ENCODE results near the gene KDM3A.
A peak's percentile ranks its signal among the peaks of the same experiment; 100 is the strongest.

Gene KDM3A

GRCh38 chr2:86441882-86442641 is 891 bp downstream of the KDM3A start:
- peak; percentile 26 for ATAC-seq
- TF ChIP-seq, protein P1, sequence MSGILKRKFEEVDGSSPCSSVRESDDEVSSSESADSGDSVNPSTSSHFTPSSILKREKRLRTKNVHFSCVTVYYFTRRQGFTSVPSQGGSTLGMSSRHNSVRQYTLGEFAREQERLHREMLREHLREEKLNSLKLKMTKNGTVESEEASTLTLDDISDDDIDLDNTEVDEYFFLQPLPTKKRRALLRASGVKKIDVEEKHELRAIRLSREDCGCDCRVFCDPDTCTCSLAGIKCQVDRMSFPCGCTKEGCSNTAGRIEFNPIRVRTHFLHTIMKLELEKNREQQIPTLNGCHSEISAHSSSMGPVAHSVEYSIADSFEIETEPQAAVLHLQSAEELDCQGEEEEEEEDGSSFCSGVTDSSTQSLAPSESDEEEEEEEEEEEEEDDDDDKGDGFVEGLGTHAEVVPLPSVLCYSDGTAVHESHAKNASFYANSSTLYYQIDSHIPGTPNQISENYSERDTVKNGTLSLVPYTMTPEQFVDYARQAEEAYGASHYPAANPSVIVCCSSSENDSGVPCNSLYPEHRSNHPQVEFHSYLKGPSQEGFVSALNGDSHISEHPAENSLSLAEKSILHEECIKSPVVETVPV (CRISPR knock-in tag; IDR thresholded peaks at IDR 0.05): no peak
- TF ChIP-seq GLIS3 (CRISPR knock-in tag; IDR thresholded peaks at IDR 0.05): no peak
- no peak for TF ChIP-seq ZNF565 (CRISPR knock-in tag; conservative IDR thresholded peaks at IDR 0.05; ENCODE audit: low read depth)
- TF ChIP-seq POU6F1 (CRISPR knock-in tag; IDR thresholded peaks at IDR 0.05; ENCODE audit: borderline replicate concordance, low read depth): no peak
- TF ChIP-seq ZFP3 (CRISPR knock-in tag; IDR thresholded peaks at IDR 0.05): no peak
- TF ChIP-seq CSDC2 (CRISPR knock-in tag; IDR thresholded peaks at IDR 0.05): no peak
- TF ChIP-seq ESRRG (CRISPR knock-in tag; IDR thresholded peaks at IDR 0.05): no peak

GRCh38 chr2:86442642-86443005 is 1.5 kb downstream of the KDM3A start:
- ATAC-seq: peak; percentile 91
- TF ChIP-seq TCF4 (CRISPR knock-in tag; IDR thresholded peaks at IDR 0.05; ENCODE audit: borderline replicate concordance): no peak

- TF ChIP-seq GLIS3 (CRISPR knock-in tag; IDR thresholded peaks at IDR 0.05) (no peak), POU6F1 (CRISPR knock-in tag; IDR thresholded peaks at IDR 0.05; ENCODE audit: borderline replicate concordance, low read depth) (no peak), CSDC2 (CRISPR knock-in tag; IDR thresholded peaks at IDR 0.05) (no peak), ZFP30 (CRISPR knock-in tag; IDR thresholded peaks at IDR 0.05) (no peak), RARB (CRISPR knock-in tag; IDR thresholded peaks at IDR 0.05) (no peak), ESRRG (CRISPR knock-in tag; IDR thresholded peaks at IDR 0.05) (no peak), TOX (CRISPR knock-in tag; IDR thresholded peaks at IDR 0.05; ENCODE audit: borderline replicate concordance) (no peak), ZNF70 (CRISPR knock-in tag; IDR thresholded peaks at IDR 0.05) (no peak), TSHZ2 (CRISPR knock-in tag; IDR thresholded peaks at IDR 0.05) (no peak), CREB5 (CRISPR knock-in tag; IDR thresholded peaks at IDR 0.05; ENCODE audit: low read depth) (no peak), SNAI2 (CRISPR knock-in tag; IDR thresholded peaks at IDR 0.05) (no peak)
- TF ChIP-seq, protein P1 (CRISPR knock-in tag; IDR thresholded peaks at IDR 0.05): no peak
- no peak for ATAC-seq
Measured at GRCh38 chr2:86443631-86444350, 2.6 kb downstream of the KDM3A start.
